SK-N-SH (cell line): ENCODE results near the gene KPNA2.

Experiments used
- CHD2 ChIP-seq: fragments of 150-350 bp; IDR thresholded peaks from 2 replicates; pipeline ENCODE4 v1.6.1; 2018; ENCODE audit warnings: low read length; ENCODE audit not compliant: partially characterized antibody
- POLR2AphosphoS5 ChIP-seq: IDR thresholded peaks from 2 replicates; pipeline ENCODE4 v1.6.1; 2012; ENCODE audit warnings: low read depth, low read length
- RXRA ChIP-seq: IDR thresholded peaks from 2 replicates; pipeline ENCODE4 v1.4.0; 2012; ENCODE audit warnings: low read depth, mild to moderate bottlenecking, borderline replicate concordance
- TF ChIP-seq, protein P1 (sequence below): fragments of 200-600 bp; sonication (generic); IDR thresholded peaks from 2 replicates; pipeline ENCODE4 v1.6.1; 2017; ENCODE audit warnings: antibody characterized with exemption, mild to moderate bottlenecking, moderate library complexity

DNA sequence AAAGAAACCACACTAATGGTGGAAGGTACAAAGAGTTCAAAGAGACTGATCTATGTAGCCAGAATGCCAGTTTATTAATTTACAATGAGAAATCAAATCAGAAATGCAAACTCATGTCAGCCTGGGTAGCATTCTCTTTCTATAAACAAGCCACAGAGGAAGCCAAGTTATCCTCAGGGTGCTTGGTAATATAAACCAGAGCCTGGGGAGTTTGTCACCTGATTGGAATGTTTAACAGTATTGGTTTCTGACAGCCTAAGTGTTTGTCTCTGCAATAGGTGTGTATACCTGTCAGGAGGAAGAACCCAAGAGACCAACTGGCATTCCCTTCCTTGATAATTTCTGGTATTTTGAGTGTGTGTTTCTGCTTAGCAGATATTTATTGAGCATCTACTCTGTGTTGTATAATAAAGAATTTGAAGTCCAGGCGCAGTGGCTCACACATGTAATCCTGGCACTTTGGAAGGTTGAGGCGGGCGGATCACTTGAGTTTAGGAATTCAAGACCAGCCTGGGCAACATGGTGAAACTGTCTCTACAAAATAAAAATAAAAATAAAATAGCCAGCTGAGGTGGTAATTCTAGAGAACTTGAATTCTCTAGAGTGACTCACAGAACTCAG is 36.1 kb upstream of the KPNA2 start:
- no peak for TF ChIP-seq RXRA
- TF ChIP-seq POLR2AphosphoS5, result no peak
- TF ChIP-seq, protein P1, sequence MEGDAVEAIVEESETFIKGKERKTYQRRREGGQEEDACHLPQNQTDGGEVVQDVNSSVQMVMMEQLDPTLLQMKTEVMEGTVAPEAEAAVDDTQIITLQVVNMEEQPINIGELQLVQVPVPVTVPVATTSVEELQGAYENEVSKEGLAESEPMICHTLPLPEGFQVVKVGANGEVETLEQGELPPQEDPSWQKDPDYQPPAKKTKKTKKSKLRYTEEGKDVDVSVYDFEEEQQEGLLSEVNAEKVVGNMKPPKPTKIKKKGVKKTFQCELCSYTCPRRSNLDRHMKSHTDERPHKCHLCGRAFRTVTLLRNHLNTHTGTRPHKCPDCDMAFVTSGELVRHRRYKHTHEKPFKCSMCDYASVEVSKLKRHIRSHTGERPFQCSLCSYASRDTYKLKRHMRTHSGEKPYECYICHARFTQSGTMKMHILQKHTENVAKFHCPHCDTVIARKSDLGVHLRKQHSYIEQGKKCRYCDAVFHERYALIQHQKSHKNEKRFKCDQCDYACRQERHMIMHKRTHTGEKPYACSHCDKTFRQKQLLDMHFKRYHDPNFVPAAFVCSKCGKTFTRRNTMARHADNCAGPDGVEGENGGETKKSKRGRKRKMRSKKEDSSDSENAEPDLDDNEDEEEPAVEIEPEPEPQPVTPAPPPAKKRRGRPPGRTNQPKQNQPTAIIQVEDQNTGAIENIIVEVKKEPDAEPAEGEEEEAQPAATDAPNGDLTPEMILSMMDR, result no peak
- no peak for TF ChIP-seq CHD2
